ENCODE data around the gene UBE2J2. TPM values are rescaled to one million over a fixed set of nuclear protein-coding genes. Genes with fewer than 3 reads are reported as not detected.

Gene UBE2J2
- polyA plus RNA-seq, 1 donor from 2014 or later: 79.7 TPM

DNA sequence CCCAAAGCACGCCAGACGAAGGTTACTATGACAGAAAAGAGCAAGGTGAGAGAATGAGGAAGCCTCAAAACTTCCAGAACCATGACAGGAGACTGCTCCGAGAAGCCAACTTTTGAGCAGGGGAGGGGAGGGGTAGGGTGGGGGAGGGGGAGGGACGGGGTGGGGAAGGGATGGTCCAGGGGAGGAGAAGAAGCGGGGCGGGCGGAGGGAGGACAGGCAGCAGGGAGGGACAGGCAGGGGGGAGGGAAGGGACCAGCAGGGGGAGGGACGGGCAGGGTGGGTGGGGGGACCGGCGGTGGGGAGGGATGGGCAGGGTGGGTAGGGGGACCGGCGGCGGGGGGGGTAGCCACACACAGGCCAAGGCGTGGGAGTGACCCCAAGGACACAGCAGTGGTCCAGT, 48.8 kb upstream of the UBE2J2 start:
- Histone ChIP-seq H3K9me3 (ENCODE audit: low read length) (no peaks in the 10 kb centered on the region), H3K36me3 (ENCODE audit: insufficient read depth, low read length) (no peaks in the 10 kb centered on the region), H3K9ac (ENCODE audit: low read length) (no peak overlapping the region), H3K4me2 (ENCODE audit: low read length) (no peak overlapping the region), H4K20me1 (ENCODE audit: insufficient read depth) (peaks cover 16% of the 10 kb centered on the region), H3K27ac (ENCODE audit: low read length) (no peak overlapping the region), H2AFZ (ENCODE audit: low read depth, low read length) (no peak overlapping the region), H3K4me3 (ENCODE audit: low read length) (no peak overlapping the region), H3K27me3 (ENCODE audit: insufficient read depth, low read depth, low read length) (no peaks in the 10 kb centered on the region), H3K9me2 (ENCODE audit: insufficient read depth, low read length) (no peaks in the 10 kb centered on the region), H3K79me2 (replicated peaks; ENCODE audit: insufficient read depth, low read length) (peaks cover 34% of the 10 kb centered on the region), H3F3A (ENCODE audit: insufficient read depth, low read length, poor library complexity, severe bottlenecking) (no peaks in the 10 kb centered on the region)
- TF ChIP-seq SMC3 (conservative IDR thresholded peaks at IDR 0.05; ENCODE audit: poor library complexity) (no peak), POLR2AphosphoS5 (IDR thresholded peaks at IDR 0.05) (no peak), TAF1 (IDR thresholded peaks at IDR 0.05; ENCODE audit: low read depth) (no peak), RAD21 (conservative IDR thresholded peaks at IDR 0.05) (no peak), MXI1 (conservative IDR thresholded peaks at IDR 0.05; ENCODE audit: poor library complexity, severe bottlenecking) (no peak), EZH2 (IDR thresholded peaks at IDR 0.05; ENCODE audit: borderline replicate concordance, insufficient read depth, low read length, poor library complexity, severe bottlenecking) (no peak), EP300 (conservative IDR thresholded peaks at IDR 0.05; ENCODE audit: poor library complexity, severe bottlenecking) (no peak)
- TF ChIP-seq, protein P1, sequence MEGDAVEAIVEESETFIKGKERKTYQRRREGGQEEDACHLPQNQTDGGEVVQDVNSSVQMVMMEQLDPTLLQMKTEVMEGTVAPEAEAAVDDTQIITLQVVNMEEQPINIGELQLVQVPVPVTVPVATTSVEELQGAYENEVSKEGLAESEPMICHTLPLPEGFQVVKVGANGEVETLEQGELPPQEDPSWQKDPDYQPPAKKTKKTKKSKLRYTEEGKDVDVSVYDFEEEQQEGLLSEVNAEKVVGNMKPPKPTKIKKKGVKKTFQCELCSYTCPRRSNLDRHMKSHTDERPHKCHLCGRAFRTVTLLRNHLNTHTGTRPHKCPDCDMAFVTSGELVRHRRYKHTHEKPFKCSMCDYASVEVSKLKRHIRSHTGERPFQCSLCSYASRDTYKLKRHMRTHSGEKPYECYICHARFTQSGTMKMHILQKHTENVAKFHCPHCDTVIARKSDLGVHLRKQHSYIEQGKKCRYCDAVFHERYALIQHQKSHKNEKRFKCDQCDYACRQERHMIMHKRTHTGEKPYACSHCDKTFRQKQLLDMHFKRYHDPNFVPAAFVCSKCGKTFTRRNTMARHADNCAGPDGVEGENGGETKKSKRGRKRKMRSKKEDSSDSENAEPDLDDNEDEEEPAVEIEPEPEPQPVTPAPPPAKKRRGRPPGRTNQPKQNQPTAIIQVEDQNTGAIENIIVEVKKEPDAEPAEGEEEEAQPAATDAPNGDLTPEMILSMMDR (IDR thresholded peaks at IDR 0.05; ENCODE audit: poor library complexity, severe bottlenecking): no peak
- TF ChIP-seq, protein P2, sequence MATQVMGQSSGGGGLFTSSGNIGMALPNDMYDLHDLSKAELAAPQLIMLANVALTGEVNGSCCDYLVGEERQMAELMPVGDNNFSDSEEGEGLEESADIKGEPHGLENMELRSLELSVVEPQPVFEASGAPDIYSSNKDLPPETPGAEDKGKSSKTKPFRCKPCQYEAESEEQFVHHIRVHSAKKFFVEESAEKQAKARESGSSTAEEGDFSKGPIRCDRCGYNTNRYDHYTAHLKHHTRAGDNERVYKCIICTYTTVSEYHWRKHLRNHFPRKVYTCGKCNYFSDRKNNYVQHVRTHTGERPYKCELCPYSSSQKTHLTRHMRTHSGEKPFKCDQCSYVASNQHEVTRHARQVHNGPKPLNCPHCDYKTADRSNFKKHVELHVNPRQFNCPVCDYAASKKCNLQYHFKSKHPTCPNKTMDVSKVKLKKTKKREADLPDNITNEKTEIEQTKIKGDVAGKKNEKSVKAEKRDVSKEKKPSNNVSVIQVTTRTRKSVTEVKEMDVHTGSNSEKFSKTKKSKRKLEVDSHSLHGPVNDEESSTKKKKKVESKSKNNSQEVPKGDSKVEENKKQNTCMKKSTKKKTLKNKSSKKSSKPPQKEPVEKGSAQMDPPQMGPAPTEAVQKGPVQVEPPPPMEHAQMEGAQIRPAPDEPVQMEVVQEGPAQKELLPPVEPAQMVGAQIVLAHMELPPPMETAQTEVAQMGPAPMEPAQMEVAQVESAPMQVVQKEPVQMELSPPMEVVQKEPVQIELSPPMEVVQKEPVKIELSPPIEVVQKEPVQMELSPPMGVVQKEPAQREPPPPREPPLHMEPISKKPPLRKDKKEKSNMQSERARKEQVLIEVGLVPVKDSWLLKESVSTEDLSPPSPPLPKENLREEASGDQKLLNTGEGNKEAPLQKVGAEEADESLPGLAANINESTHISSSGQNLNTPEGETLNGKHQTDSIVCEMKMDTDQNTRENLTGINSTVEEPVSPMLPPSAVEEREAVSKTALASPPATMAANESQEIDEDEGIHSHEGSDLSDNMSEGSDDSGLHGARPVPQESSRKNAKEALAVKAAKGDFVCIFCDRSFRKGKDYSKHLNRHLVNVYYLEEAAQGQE (IDR thresholded peaks at IDR 0.05; ENCODE audit: borderline replicate concordance): no peak

DNA sequence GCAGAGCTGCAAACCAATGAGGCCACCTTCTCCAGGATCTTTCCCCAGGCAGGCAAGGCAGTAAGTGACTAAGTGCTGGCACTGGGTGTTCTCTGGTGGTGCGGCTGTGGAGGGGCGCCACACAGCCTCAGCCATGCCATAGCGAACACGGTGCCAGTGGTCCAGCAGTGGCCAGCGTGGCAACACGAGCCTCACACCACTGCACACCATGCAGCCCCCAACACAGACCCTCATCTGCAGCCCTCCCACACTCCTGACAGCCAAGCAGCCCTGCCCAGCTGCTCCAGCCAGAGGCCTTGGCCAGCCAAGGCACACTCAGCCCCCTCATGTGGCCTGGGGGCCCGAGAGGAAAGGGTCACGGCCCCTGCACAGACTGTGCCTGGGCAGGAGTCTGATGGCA, 47.8 kb upstream of the UBE2J2 start:
- Histone ChIP-seq H3K27me3 (ENCODE audit: insufficient read depth, low read depth, low read length) (no peaks in the 10 kb centered on the region), H3K9me2 (ENCODE audit: insufficient read depth, low read length) (no peaks in the 10 kb centered on the region), H3K9me3 (ENCODE audit: low read length) (no peaks in the 10 kb centered on the region), H2AFZ (ENCODE audit: low read depth, low read length) (no peak overlapping the region), H3K4me2 (ENCODE audit: low read length) (no peak overlapping the region), H3K36me3 (ENCODE audit: insufficient read depth, low read length) (no peaks in the 10 kb centered on the region), H3K9ac (ENCODE audit: low read length) (no peak overlapping the region), H3K27ac (ENCODE audit: low read length) (no peak overlapping the region), H3K4me3 (ENCODE audit: low read length) (no peak overlapping the region), H4K20me1 (ENCODE audit: insufficient read depth) (peaks cover 16% of the 10 kb centered on the region), H3F3A (ENCODE audit: insufficient read depth, low read length, poor library complexity, severe bottlenecking) (no peaks in the 10 kb centered on the region), H3K79me2 (replicated peaks; ENCODE audit: insufficient read depth, low read length) (peaks cover 33% of the 10 kb centered on the region)
- no peak for TF ChIP-seq SMC3 (conservative IDR thresholded peaks at IDR 0.05; ENCODE audit: poor library complexity)
- TF ChIP-seq EP300 (conservative IDR thresholded peaks at IDR 0.05; ENCODE audit: poor library complexity, severe bottlenecking): no peak
- no peak for TF ChIP-seq POLR2AphosphoS5 (IDR thresholded peaks at IDR 0.05)
- no peak for TF ChIP-seq TAF1 (IDR thresholded peaks at IDR 0.05; ENCODE audit: low read depth)
- TF ChIP-seq, protein P2 (IDR thresholded peaks at IDR 0.05; ENCODE audit: borderline replicate concordance): no peak
- TF ChIP-seq EZH2 (IDR thresholded peaks at IDR 0.05; ENCODE audit: borderline replicate concordance, insufficient read depth, low read length, poor library complexity, severe bottlenecking): no peak
- TF ChIP-seq RAD21 (conservative IDR thresholded peaks at IDR 0.05): no peak
- TF ChIP-seq MXI1 (conservative IDR thresholded peaks at IDR 0.05; ENCODE audit: poor library complexity, severe bottlenecking): no peak
- TF ChIP-seq, protein P1 (IDR thresholded peaks at IDR 0.05; ENCODE audit: poor library complexity, severe bottlenecking): no peak

Measured in neural cell (in vitro differentiated cells).